HUES48 (cell line): ENCODE measurements around the gene ETFA.
"Not testable (repeated sequence)": the region's sequence is repeated elsewhere in the genome, so short reads cannot be mapped to it uniquely, and the experiment has no call there.

Source experiments
- H3K27ac ChIP-seq: one replicate; pipeline ENCODE4 v1.7.0; 2013; ENCODE audit warnings: low read depth, low read length, inconsistent platforms
- H3K27me3 ChIP-seq: 2 replicates; pipeline ENCODE4 v1.6.1; 2013; ENCODE audit warnings: mild to moderate bottlenecking, low read length; ENCODE audit not compliant: control insufficient read depth, insufficient read depth
- H3K36me3 ChIP-seq: 2 replicates; pipeline ENCODE4 v1.6.1; 2013; ENCODE audit warnings: low read length; ENCODE audit not compliant: control insufficient read depth, insufficient read depth
- H3K4me1 ChIP-seq: 2 replicates; pipeline ENCODE4 v1.6.1; 2013; ENCODE audit warnings: mild to moderate bottlenecking, low read length; ENCODE audit not compliant: control insufficient read depth, insufficient read depth
- H3K4me3 ChIP-seq: 2 replicates; pipeline ENCODE4 v1.5.1; 2013; ENCODE audit warnings: mild to moderate bottlenecking, low read depth, low read length
- H3K9ac ChIP-seq: 2 replicates; pipeline ENCODE4 v1.6.1; 2013; ENCODE audit warnings: mild to moderate bottlenecking, low read depth, low read length, moderate library complexity
- H3K9me3 ChIP-seq: 2 replicates; pipeline ENCODE4 v1.6.1; 2013; ENCODE audit warnings: low read length; ENCODE audit not compliant: control insufficient read depth, insufficient read depth

ETFA gene

GRCh38 chr15:76313731-76314130 lies 2.5 kb upstream of the ETFA start:
- Histone ChIP-seq H3K4me1 (peaks cover 5% of the 10 kb centered on the region; the same call in 1 of the 2 replicates), H3K27ac (no peak overlapping the region), H3K4me3 (no peak overlapping the region), H3K36me3 (no peaks in the 10 kb centered on the region), H3K27me3 (no peaks in the 10 kb centered on the region), H3K9me3 (no peaks in the 10 kb centered on the region), H3K9ac (no peak overlapping the region)

GRCh38 chr15:76313175-76313567 lies 1.9 kb upstream of the ETFA start:
- H3K9ac ChIP-seq, H3K36me3 ChIP-seq, H3K9me3 ChIP-seq, H3K4me3 ChIP-seq, H3K27me3 ChIP-seq, H3K4me1 ChIP-seq, H3K27ac ChIP-seq: not testable (repeated sequence)

- H3K4me1 ChIP-seq, result peaks cover 5% of the 10 kb centered on the region; the same call in 1 of the 2 replicates
- no peaks in the 10 kb centered on the region for H3K9me3 ChIP-seq
- no peaks in the 10 kb centered on the region for H3K36me3 ChIP-seq
- H3K27me3 ChIP-seq, result no peaks in the 10 kb centered on the region
- no peak overlapping the region for H3K27ac ChIP-seq
- H3K9ac ChIP-seq, result no peak overlapping the region
- H3K4me3 ChIP-seq, result no peak overlapping the region
Measured at GRCh38 chr15:76312540-76313174, 1.4 kb upstream of the ETFA start.

- H3K4me1 ChIP-seq, result peaks cover 9% of the 10 kb centered on the region; the same call in 1 of the 2 replicates
- H3K4me3 ChIP-seq, result peak overlapping the region; percentile 96
- peak overlapping the region; percentile 77 for H3K27ac ChIP-seq
- H3K9me3 ChIP-seq, result no peaks in the 10 kb centered on the region
- H3K36me3 ChIP-seq, result no peaks in the 10 kb centered on the region
- peak overlapping the region; percentile 83 for H3K9ac ChIP-seq
- no peaks in the 10 kb centered on the region for H3K27me3 ChIP-seq
Measured at GRCh38 chr15:76310475-76311099, 682 bp downstream of the ETFA start.

- H3K9ac ChIP-seq, result no peak overlapping the region
- H3K27ac ChIP-seq, result no peak overlapping the region
Measured at GRCh38 chr15:76309601-76310330, 1.5 kb downstream of the ETFA start.

GRCh38 chr15:76303909-76304308 lies 7.4 kb downstream of the ETFA start:
- Histone ChIP-seq H3K4me3 (no peak overlapping the region), H3K36me3 (no peaks in the 10 kb centered on the region), H3K27ac (no peak overlapping the region), H3K9ac (no peak overlapping the region), H3K9me3 (no peaks in the 10 kb centered on the region), H3K4me1 (0 out of 2 replicates have a peak, but pooled peaks cover 3% of the 10 kb centered on the region), H3K27me3 (no peaks in the 10 kb centered on the region)

More at GRCh38 chr15:76309601-76310330, 1.5 kb downstream of the ETFA start:
- Histone ChIP-seq H3K4me1 (peaks cover 9% of the 10 kb centered on the region; the same call in 1 of the 2 replicates), H3K9me3 (no peaks in the 10 kb centered on the region), H3K36me3 (no peaks in the 10 kb centered on the region), H3K27me3 (no peaks in the 10 kb centered on the region), H3K4me3 (peak overlapping the region; percentile 96; the same call in 1 of the 2 replicates)

GRCh38 chr15:76299786-76300185 lies 11.5 kb downstream of the ETFA start:
- no peak overlapping the region for H3K4me3 ChIP-seq
- H3K36me3 ChIP-seq, result 0 out of 2 replicates have a peak, but pooled peaks cover 4% of the 10 kb centered on the region
- no peak overlapping the region for H3K27ac ChIP-seq
- no peaks in the 10 kb centered on the region for H3K4me1 ChIP-seq
- H3K9me3 ChIP-seq, result no peaks in the 10 kb centered on the region
- H3K9ac ChIP-seq, result no peak overlapping the region
- H3K27me3 ChIP-seq, result no peaks in the 10 kb centered on the region

- Histone ChIP-seq H3K36me3 (0 out of 2 replicates have a peak, but pooled peaks cover 4% of the 10 kb centered on the region), H3K4me3 (no peak overlapping the region), H3K9ac (no peak overlapping the region), H3K9me3 (no peaks in the 10 kb centered on the region), H3K4me1 (no peaks in the 10 kb centered on the region), H3K27ac (no peak overlapping the region), H3K27me3 (no peaks in the 10 kb centered on the region)
Measured at GRCh38 chr15:76298986-76299385, 12.3 kb downstream of the ETFA start.

- not testable (repeated sequence) for H3K9me3 ChIP-seq, H3K27ac ChIP-seq, H3K9ac ChIP-seq, H3K4me1 ChIP-seq, H3K36me3 ChIP-seq, H3K27me3 ChIP-seq, H3K4me3 ChIP-seq
Measured at GRCh38 chr15:76297951-76298350, 13.3 kb downstream of the ETFA start.

GRCh38 chr15:76296849-76297248 lies 14.4 kb downstream of the ETFA start:
- Histone ChIP-seq H3K9me3 (no peaks in the 10 kb centered on the region), H3K4me1 (no peaks in the 10 kb centered on the region), H3K27ac (no peak overlapping the region), H3K4me3 (no peak overlapping the region), H3K9ac (no peak overlapping the region), H3K27me3 (no peaks in the 10 kb centered on the region), H3K36me3 (0 out of 2 replicates have a peak, but pooled peaks cover 4% of the 10 kb centered on the region)

GRCh38 chr15:76294463-76294862 lies 16.8 kb downstream of the ETFA start:
- not testable (repeated sequence) for H3K27ac ChIP-seq, H3K9ac ChIP-seq, H3K27me3 ChIP-seq, H3K4me1 ChIP-seq, H3K9me3 ChIP-seq, H3K36me3 ChIP-seq, H3K4me3 ChIP-seq
